HFF-Myc (cell line): ENCODE measurements around the gene TTC33.

ENCODE experiments used
- DNase-seq: peaks from one replicate; pipeline ENCODE4 v3.0.0-alpha.2; 2011; ENCODE audit warnings: low read depth; ENCODE audit errors: extremely low read depth
- H3K4me3 ChIP-seq: replicated peaks from 2 replicates; pipeline ENCODE4 v1.5.1; 2011; ENCODE audit warnings: low read depth, mild to moderate bottlenecking, control low read depth, low read length
- CTCF ChIP-seq: IDR thresholded peaks from 2 replicates; pipeline ENCODE4 v1.5.1; 2012; ENCODE audit warnings: mild to moderate bottlenecking, low read depth, low read length, control low read depth; ENCODE audit errors: missing control alignments

TTC33 gene

GRCh38 chr5:40551496-40552491, 204.0 kb downstream of the TTC33 start:
- TF ChIP-seq CTCF = no peak
- DNase-seq = peak; percentile 75
- H3K4me3 ChIP-seq = no peak overlapping the region

- no peak for TF ChIP-seq CTCF
- DNase-seq = no peak
- H3K4me3 ChIP-seq = no peak overlapping the region
These were observed 205.3 kb downstream of the TTC33 start for GRCh38 chr5:40550481-40550880.

GRCh38 chr5:40549616-40550015, 206.1 kb downstream of the TTC33 start:
- no peak overlapping the region for H3K4me3 ChIP-seq
- DNase-seq = no peak
- no peak for TF ChIP-seq CTCF

- no peak for TF ChIP-seq CTCF
- no peak for DNase-seq
These were observed 207.7 kb downstream of the TTC33 start for GRCh38 chr5:40547994-40548575.

GRCh38 chr5:40547557-40547956, 208.2 kb downstream of the TTC33 start:
- H3K4me3 ChIP-seq = no peak overlapping the region
- no peak for DNase-seq
- TF ChIP-seq CTCF = no peak

More at GRCh38 chr5:40547994-40548575, 207.7 kb downstream of the TTC33 start:
- no peak overlapping the region for H3K4me3 ChIP-seq

- no peak overlapping the region for H3K4me3 ChIP-seq
- no peak for TF ChIP-seq CTCF
- no peak for DNase-seq
These were observed 215.5 kb downstream of the TTC33 start for GRCh38 chr5:40540301-40540700.
